NCI-H1048 (cell line): Measurements from ENCODE around the gene PIGU.
A peak's percentile ranks its signal among the peaks of the same experiment; 100 is the strongest.

Source experiments
- DNase-seq: peaks from one replicate; lab custom pipeline; 2025; lab: John Stamatoyannopoulos, UW

PIGU gene

GRCh38 chr20:34578521-34578920 is 98.4 kb downstream of the PIGU start:
- DNase-seq: no peak

GRCh38 chr20:34578025-34578424 is 98.9 kb downstream of the PIGU start:
- no peak for DNase-seq

GRCh38 chr20:34577061-34577460 is 99.8 kb downstream of the PIGU start:
- no peak for DNase-seq

DNA sequence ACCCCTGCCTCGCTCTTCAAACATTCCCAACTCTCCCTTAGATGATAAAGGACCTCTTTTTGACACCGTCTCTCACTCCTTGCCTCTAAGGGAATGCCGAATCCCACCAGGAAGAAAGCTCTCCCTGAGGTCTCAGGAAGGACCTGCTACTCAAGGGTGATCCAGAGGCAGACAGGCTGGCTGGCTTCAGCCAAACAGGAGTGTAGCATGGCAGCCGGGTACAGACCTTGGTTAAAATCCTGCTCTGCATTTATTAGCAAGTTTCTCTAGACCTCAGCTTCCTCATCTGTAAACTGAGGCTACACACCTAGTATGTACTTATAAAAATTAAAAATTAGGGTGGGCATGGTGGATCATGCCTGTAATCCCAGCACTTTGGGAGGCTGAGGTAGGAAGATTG is 101.1 kb downstream of the PIGU start:
- DNase-seq: no peak

DNA sequence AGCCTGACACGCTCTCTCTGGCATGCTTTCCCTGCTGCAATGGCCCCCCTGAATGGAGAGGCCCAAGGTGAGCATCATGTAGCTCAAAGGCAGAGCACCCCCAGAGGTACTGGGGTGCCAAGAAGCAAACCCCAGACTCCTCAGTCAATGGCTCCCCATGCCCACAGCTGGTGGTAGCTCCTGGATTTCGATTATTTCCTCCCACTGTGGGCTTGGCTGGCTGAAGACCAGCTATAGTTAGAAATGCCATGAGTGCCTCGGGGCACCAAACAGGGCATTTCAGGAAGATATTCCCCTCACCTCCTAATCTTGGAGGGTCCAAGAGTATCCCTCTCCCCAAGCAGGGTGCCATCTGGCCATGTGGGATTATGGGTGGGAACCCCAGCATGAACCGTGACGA is 101.6 kb downstream of the PIGU start:
- no peak for DNase-seq

GRCh38 chr20:34574861-34575260 is 102.0 kb downstream of the PIGU start:
- DNase-seq: no peak

DNA sequence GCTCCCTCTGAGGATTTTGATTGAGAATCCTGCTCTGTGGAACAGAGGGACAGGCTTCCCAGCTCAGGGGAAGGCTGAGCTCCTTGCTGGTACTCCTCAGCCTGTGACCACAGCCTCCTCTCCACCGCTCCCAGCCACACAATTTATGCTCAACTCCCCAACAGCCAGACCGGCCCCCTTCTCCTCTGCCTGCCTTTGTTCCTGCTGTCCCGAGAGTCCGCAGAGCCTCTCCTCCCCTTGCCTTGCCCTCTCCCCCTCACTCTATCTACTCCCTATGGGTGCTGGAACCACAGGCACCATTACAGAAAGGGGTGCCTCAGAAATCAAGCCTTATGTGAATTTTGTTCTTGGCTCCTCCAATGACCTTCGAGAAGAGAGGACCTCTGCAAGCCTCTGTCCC is 102.5 kb downstream of the PIGU start:
- no peak for DNase-seq

DNA sequence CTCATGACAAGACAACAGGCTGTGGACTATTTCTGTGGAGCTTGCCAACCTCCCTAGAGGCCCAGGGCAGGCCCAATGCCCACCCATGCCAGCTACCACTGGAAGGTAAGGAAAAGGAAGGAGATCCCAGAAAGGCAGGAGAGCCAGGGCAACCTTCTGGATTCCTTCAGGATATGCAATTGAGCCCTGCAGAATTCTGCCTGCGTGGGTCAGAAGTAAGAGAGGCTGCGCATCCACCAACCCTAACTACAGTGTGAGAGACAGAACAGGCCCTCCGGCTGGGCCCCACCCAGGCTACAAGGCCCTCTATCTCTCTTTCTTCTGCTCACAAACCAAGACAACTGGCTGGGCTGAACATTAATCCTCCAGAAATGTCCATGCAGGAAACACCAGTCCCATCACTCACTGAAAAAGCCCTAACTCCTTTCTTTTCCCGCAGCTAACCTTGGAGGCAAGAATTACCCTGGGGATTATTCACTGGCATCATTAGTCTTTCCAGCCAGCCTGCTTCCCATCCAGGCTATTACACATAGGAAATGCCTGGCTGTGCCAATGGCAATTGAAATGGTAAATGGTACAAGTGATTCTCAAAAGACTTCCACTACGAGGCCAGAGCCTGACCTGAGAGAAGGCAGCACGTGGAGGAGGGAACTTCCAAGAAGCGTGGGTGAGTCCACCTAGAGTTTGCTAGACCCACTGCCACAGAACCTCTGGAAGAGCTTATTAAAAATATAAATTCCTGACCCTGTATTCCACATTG is 103.2 kb downstream of the PIGU start:
- no peak for DNase-seq

- DNase-seq: no peak
Observed at GRCh38 chr20:34571753-34572152, 105.1 kb downstream of the PIGU start.

- DNase-seq: no peak
Observed at GRCh38 chr20:34570859-34571306, 106.0 kb downstream of the PIGU start.

DNA sequence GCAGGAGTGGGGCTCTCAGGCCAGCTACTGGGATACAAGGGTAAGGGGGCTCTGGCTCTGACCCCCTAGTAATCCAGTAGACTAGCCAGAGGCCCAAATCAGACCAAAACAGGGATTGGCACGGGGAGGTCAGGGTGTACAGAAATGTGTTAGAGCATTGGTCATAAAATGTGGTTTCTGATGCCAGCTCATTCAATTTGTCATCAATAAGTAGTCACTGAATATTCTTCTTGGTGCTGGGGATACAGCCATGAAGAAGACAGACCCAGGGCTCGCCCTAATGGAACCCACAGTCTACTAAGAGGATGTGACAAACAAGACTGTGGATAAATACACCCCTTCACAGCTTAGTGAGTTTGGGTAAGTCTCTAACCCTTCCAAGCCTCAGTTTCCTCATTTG is 107.3 kb downstream of the PIGU start:
- DNase-seq: no peak

- no peak for DNase-seq
Observed at GRCh38 chr20:34567892-34568865, 108.7 kb downstream of the PIGU start.

DNA sequence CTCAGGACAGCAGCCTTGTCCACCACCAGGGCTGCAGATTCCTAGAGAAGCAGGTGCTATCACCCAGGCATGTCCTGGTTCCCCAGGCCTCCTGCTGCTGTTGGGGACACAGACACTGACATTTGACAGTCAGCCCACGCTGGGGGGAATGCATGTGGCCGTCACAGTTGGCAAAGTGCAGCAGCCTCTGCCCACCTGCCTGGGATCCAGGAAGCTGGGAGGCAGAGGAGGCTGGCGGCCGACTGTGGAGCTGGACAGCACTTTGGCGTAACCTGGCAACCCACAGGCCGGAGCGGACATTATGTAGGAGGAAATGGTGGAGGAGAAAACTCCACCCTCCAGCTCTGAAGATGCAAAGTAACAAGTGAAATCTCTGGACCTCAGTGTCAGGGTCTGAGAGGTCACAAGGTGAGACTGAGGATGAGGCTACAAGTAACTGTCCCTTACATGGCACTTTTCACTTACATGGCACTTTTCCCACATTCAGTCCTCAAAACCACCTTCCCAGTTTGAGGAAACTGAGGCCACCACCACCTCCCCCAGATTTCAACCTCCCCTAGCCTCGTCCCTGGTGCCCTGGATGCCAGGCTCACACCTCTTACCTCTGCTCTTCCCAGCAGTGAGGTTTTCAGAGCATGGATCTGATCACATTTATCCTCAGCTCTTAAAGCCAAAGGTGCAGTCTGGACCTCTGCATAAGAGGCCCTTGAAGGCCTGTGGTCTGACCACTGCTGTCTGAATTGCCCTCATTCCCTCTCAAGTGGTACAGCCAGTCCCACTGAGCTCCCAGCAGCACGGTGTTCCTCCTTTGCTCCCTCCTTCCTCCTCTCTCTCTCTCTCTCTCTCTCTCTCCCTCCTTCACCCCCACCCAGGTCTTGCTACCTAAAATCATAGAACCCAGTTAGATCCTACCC is 109.7 kb downstream of the PIGU start:
- DNase-seq: no peak

GRCh38 chr20:34564833-34565232 is 112.1 kb downstream of the PIGU start:
- DNase-seq: no peak

DNA sequence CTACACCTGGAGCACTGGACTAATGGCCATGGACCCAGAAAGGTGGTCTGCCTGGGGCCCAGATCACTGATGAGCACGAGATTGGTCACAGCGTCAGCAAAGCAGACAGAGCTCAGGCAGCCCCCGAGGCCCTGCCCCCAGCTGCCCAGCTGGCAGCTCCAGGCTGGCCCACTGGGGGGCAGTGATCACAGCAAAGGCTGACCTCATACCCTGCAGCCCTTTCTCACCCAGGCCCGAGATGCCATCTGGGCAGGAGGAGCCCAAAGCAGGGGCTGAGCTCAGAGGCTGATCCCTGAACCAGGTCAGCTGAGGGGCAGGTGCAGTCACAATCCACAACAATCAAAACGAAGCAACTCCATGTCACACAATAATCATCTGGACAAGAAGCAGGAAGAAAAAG is 114.3 kb downstream of the PIGU start:
- no peak for DNase-seq

- DNase-seq: no peak
Observed at GRCh38 chr20:34561661-34562060, 115.2 kb downstream of the PIGU start.

DNA sequence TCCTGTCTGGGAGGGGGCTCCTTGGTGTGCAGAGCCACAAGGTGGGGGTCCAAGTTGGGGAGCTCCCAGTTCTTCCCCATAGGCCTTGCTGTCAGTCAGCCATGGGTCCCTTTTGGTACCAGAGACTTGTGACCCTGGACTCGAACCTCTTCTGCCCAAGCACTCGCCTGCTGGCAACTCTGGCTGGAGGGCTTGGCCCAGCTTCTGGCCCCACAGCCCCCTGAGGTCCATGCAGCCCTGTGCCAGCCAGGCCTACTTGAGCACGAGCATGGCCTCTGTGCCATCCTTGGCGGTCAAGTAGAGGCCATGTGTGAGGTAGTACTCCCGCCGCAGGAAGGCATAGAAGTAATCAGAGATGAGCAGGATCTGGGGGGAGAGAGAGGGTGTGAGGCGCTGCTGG is 116.3 kb downstream of the PIGU start:
- no peak for DNase-seq

- no peak for DNase-seq
Observed at GRCh38 chr20:34560141-34560523, 116.8 kb downstream of the PIGU start.

GRCh38 chr20:34559311-34560140 is 117.4 kb downstream of the PIGU start:
- DNase-seq: no peak

- peak; percentile 29 for DNase-seq
Observed at GRCh38 chr20:34558320-34559218, 118.3 kb downstream of the PIGU start, which contains the start of gene MAP1LC3A. TSS of gene MAP1LC3A (plus strand) at chr20:34558718. CDS start at chr20:34558869, 151 bp downstream.
